HUES6 (cell line): ENCODE measurements around the gene LGALS8.

Experiments used
- H3K27ac ChIP-seq: 2 replicates; pipeline ENCODE4 v1.7.0; 2013; ENCODE audit warnings: low read depth, mild to moderate bottlenecking, low read length, inconsistent platforms
- H3K27me3 ChIP-seq: 2 replicates; pipeline ENCODE4 v1.6.1; 2013; ENCODE audit warnings: low read length; ENCODE audit not compliant: control insufficient read depth, insufficient read depth
- H3K36me3 ChIP-seq: 2 replicates; pipeline ENCODE4 v1.6.1; 2013; ENCODE audit warnings: low read length; ENCODE audit not compliant: control insufficient read depth, insufficient read depth
- H3K4me1 ChIP-seq: 2 replicates; pipeline ENCODE4 v1.6.1; 2013; ENCODE audit warnings: low read length; ENCODE audit not compliant: control insufficient read depth, insufficient read depth
- H3K4me3 ChIP-seq: 2 replicates; pipeline ENCODE4 v1.5.1; 2013; ENCODE audit warnings: low read depth, low read length
- H3K9ac ChIP-seq: one replicate; pipeline ENCODE4 v1.6.1; 2013; ENCODE audit warnings: mild to moderate bottlenecking, low read length
- H3K9me3 ChIP-seq: 2 replicates; pipeline ENCODE4 v1.6.1; 2013; ENCODE audit warnings: low read depth, low read length; ENCODE audit not compliant: control insufficient read depth, insufficient read depth

Gene LGALS8

GRCh38 chr1:236543065-236543669 lies 19.4 kb downstream of the LGALS8 start:
- Histone ChIP-seq H3K4me1 (no peaks in the 10 kb centered on the region), H3K9me3 (no peaks in the 10 kb centered on the region), H3K9ac (no peak overlapping the region), H3K4me3 (no peak overlapping the region), H3K27ac (no peak overlapping the region), H3K27me3 (no peaks in the 10 kb centered on the region), H3K36me3 (peaks cover 76% of the 10 kb centered on the region)

- Histone ChIP-seq H3K4me1 (no peaks in the 10 kb centered on the region), H3K27ac (no peak overlapping the region), H3K9ac (no peak overlapping the region), H3K9me3 (no peaks in the 10 kb centered on the region), H3K36me3 (peaks cover 95% of the 10 kb centered on the region), H3K27me3 (no peaks in the 10 kb centered on the region), H3K4me3 (no peak overlapping the region)
Observed at GRCh38 chr1:236545621-236546169, 21.9 kb downstream of the LGALS8 start.

GRCh38 chr1:236548452-236548851 lies 24.7 kb downstream of the LGALS8 start:
- Histone ChIP-seq H3K27ac (no peak overlapping the region), H3K36me3 (peaks cover 100% of the 10 kb centered on the region)

GRCh38 chr1:236550961-236551851 lies 27.4 kb downstream of the LGALS8 start:
- Histone ChIP-seq H3K27ac (no peak overlapping the region), H3K27me3 (no peaks in the 10 kb centered on the region), H3K9ac (no peak overlapping the region), H3K4me3 (no peak overlapping the region), H3K36me3 (peaks cover 98% of the 10 kb centered on the region), H3K4me1 (no peaks in the 10 kb centered on the region), H3K9me3 (no peaks in the 10 kb centered on the region)

More at GRCh38 chr1:236548452-236548851, 24.7 kb downstream of the LGALS8 start:
- H3K9me3 ChIP-seq = no peaks in the 10 kb centered on the region
- no peak overlapping the region for H3K9ac ChIP-seq
- no peaks in the 10 kb centered on the region for H3K4me1 ChIP-seq
- H3K4me3 ChIP-seq = no peak overlapping the region
- H3K27me3 ChIP-seq = no peaks in the 10 kb centered on the region

- no peaks in the 10 kb centered on the region for H3K27me3 ChIP-seq
- H3K9ac ChIP-seq = no peak overlapping the region
- H3K4me3 ChIP-seq = no peak overlapping the region
- peaks cover 98% of the 10 kb centered on the region for H3K36me3 ChIP-seq
- H3K27ac ChIP-seq = no peak overlapping the region
- no peaks in the 10 kb centered on the region for H3K4me1 ChIP-seq
- no peaks in the 10 kb centered on the region for H3K9me3 ChIP-seq
Observed at GRCh38 chr1:236552096-236552495, 28.3 kb downstream of the LGALS8 start.

GRCh38 chr1:236552901-236553300 lies 29.1 kb downstream of the LGALS8 start:
- no peaks in the 10 kb centered on the region for H3K9me3 ChIP-seq
- no peaks in the 10 kb centered on the region for H3K27me3 ChIP-seq
- H3K4me3 ChIP-seq = no peak overlapping the region
- H3K36me3 ChIP-seq = peaks cover 97% of the 10 kb centered on the region
- no peak overlapping the region for H3K27ac ChIP-seq
- no peak overlapping the region for H3K9ac ChIP-seq
- H3K4me1 ChIP-seq = no peaks in the 10 kb centered on the region

GRCh38 chr1:236553370-236553769 lies 29.6 kb downstream of the LGALS8 start:
- Histone ChIP-seq H3K36me3 (peaks cover 97% of the 10 kb centered on the region), H3K4me1 (no peaks in the 10 kb centered on the region)

GRCh38 chr1:236556606-236557005 lies 32.8 kb downstream of the LGALS8 start:
- Histone ChIP-seq H3K9me3 (no peaks in the 10 kb centered on the region), H3K4me3 (no peak overlapping the region), H3K27me3 (no peaks in the 10 kb centered on the region), H3K36me3 (peaks cover 96% of the 10 kb centered on the region), H3K27ac (no peak overlapping the region), H3K9ac (no peak overlapping the region), H3K4me1 (no peaks in the 10 kb centered on the region)

More at GRCh38 chr1:236553370-236553769, 29.6 kb downstream of the LGALS8 start:
- Histone ChIP-seq H3K9ac (no peak overlapping the region), H3K4me3 (no peak overlapping the region), H3K9me3 (no peaks in the 10 kb centered on the region), H3K27me3 (no peaks in the 10 kb centered on the region), H3K27ac (no peak overlapping the region)

GRCh38 chr1:236558081-236558480 lies 34.3 kb downstream of the LGALS8 start:
- no peak overlapping the region for H3K4me3 ChIP-seq
- H3K4me1 ChIP-seq = no peaks in the 10 kb centered on the region
- H3K9ac ChIP-seq = no peak overlapping the region
- H3K27ac ChIP-seq = no peak overlapping the region
- no peaks in the 10 kb centered on the region for H3K27me3 ChIP-seq
- H3K36me3 ChIP-seq = peaks cover 96% of the 10 kb centered on the region
- no peaks in the 10 kb centered on the region for H3K9me3 ChIP-seq

GRCh38 chr1:236558846-236559245 lies 35.1 kb downstream of the LGALS8 start:
- Histone ChIP-seq H3K9me3 (no peaks in the 10 kb centered on the region), H3K36me3 (peaks cover 96% of the 10 kb centered on the region), H3K4me3 (no peak overlapping the region)

GRCh38 chr1:236560213-236560771 lies 36.5 kb downstream of the LGALS8 start:
- Histone ChIP-seq H3K27ac (no peak overlapping the region), H3K4me3 (no peak overlapping the region), H3K36me3 (peaks cover 99% of the 10 kb centered on the region), H3K4me1 (no peaks in the 10 kb centered on the region), H3K9ac (no peak overlapping the region), H3K27me3 (no peaks in the 10 kb centered on the region), H3K9me3 (no peaks in the 10 kb centered on the region)

More at GRCh38 chr1:236558846-236559245, 35.1 kb downstream of the LGALS8 start:
- Histone ChIP-seq H3K27ac (no peak overlapping the region), H3K27me3 (no peaks in the 10 kb centered on the region), H3K9ac (no peak overlapping the region), H3K4me1 (no peaks in the 10 kb centered on the region)
